ENCODE results near the gene BANK1. TPM values are rescaled to one million over a fixed set of nuclear protein-coding genes. Genes with fewer than 3 reads are reported as not detected.

BANK1 gene
- total RNA-seq, 1 experiment from 2014 or later: 0.48 TPM

GRCh38 chr4:101960431-101960830 is 169.9 kb downstream of the BANK1 start:
- DNase-seq (ENCODE audit: low spot score): no peak

- peak; percentile 53 for DNase-seq (ENCODE audit: low spot score)
Observed at GRCh38 chr4:101961144-101961543, 170.6 kb downstream of the BANK1 start.

GRCh38 chr4:101967697-101968346 is 177.3 kb downstream of the BANK1 start:
- peak; percentile 39 for DNase-seq (ENCODE audit: low spot score)

- DNase-seq (ENCODE audit: low spot score): peak; percentile 9
Observed at GRCh38 chr4:101968364-101968763, 177.8 kb downstream of the BANK1 start.

GRCh38 chr4:101969965-101970364 is 179.4 kb downstream of the BANK1 start:
- DNase-seq (ENCODE audit: low spot score): no peak

- DNase-seq (ENCODE audit: low spot score): no peak
Observed at GRCh38 chr4:101970547-101971155, 180.1 kb downstream of the BANK1 start.

- peak; percentile 30 for DNase-seq (ENCODE audit: low spot score)
Observed at GRCh38 chr4:101972791-101973190, 182.3 kb downstream of the BANK1 start.

GRCh38 chr4:101973361-101973760 is 182.8 kb downstream of the BANK1 start:
- no peak for DNase-seq (ENCODE audit: low spot score)

- peak; percentile 89 for DNase-seq (ENCODE audit: low spot score)
Observed at GRCh38 chr4:101977076-101977475, 186.5 kb downstream of the BANK1 start.

- no peak for DNase-seq (ENCODE audit: low spot score)
Observed at GRCh38 chr4:101981756-101982155, 191.2 kb downstream of the BANK1 start.

- DNase-seq (ENCODE audit: low spot score): no peak
Observed at GRCh38 chr4:101983835-101984234, 193.3 kb downstream of the BANK1 start.

GRCh38 chr4:101987623-101988243 is 197.2 kb downstream of the BANK1 start:
- no peak for DNase-seq (ENCODE audit: low spot score)

GRCh38 chr4:101989551-101989950 is 199.0 kb downstream of the BANK1 start:
- no peak for DNase-seq (ENCODE audit: low spot score)

- DNase-seq (ENCODE audit: low spot score): no peak
Observed at GRCh38 chr4:101992446-101992845, 201.9 kb downstream of the BANK1 start.

GRCh38 chr4:101993002-101993841 is 202.7 kb downstream of the BANK1 start:
- DNase-seq (ENCODE audit: low spot score): no peak

GRCh38 chr4:101993842-101994775 is 203.6 kb downstream of the BANK1 start:
- DNase-seq (ENCODE audit: low spot score): no peak

- no peak for DNase-seq (ENCODE audit: low spot score)
Observed at GRCh38 chr4:102007959-102008425, 217.5 kb downstream of the BANK1 start.

- no peak for DNase-seq (ENCODE audit: low spot score)
Observed at GRCh38 chr4:102008711-102009110, 218.2 kb downstream of the BANK1 start.

- DNase-seq (ENCODE audit: low spot score): no peak
Observed at GRCh38 chr4:102022343-102022742, 231.8 kb downstream of the BANK1 start.

GRCh38 chr4:102027961-102028360 is 237.4 kb downstream of the BANK1 start:
- no peak for DNase-seq (ENCODE audit: low spot score)

GRCh38 chr4:102031406-102031805 is 240.9 kb downstream of the BANK1 start:
- no peak for DNase-seq (ENCODE audit: low spot score)

Measured in H4 (cell line).